ENCODE measurements around the gene ADAMTS1. TPM values are rescaled to one million over a fixed set of nuclear protein-coding genes. Genes with fewer than 3 reads are reported as not detected.

ADAMTS1 gene
- total and polyA plus RNA-seq, 2 of the 13 experiments (the other 11 are each of a cell fraction or from before 2014, with no cell fraction given) = 0.02 to 0.11 TPM

- Histone ChIP-seq H3K9ac (ENCODE audit: insufficient read depth, low read depth, low read length) (no peak overlapping the region), H3K9me3 (ENCODE audit: low read length) (peaks cover 24% of the 10 kb centered on the region; the same call in 1 of the 2 replicates), H3K27me3 (ENCODE audit: control insufficient read depth in 1 of 2, insufficient read depth in 2 of 2, low read length in 2 of 2) (no peaks in the 10 kb centered on the region), H3K4me3 (replicated peaks in 1 of 3; ENCODE audit: insufficient read depth in 1 of 3, low read depth in 2 of 3, low read length in 3 of 3) (no peak overlapping the region), H2AFZ (ENCODE audit: low read length) (no peak overlapping the region), H3K4me2 (ENCODE audit: low read depth, low read length) (no peak overlapping the region), H3K36me3 (replicated peaks in 1 of 2; ENCODE audit: control insufficient read depth in 1 of 2, insufficient read depth in 2 of 2, low read length in 2 of 2) (no peaks in the 10 kb centered on the region), H4K20me1 (ENCODE audit: insufficient read depth, low read length) (no peaks in the 10 kb centered on the region), H3K79me2 (ENCODE audit: insufficient read depth, low read length) (no peaks in the 10 kb centered on the region), H3K27ac (ENCODE audit: extremely low read length, insufficient read depth, low read length) (no peak overlapping the region), H3K4me1 (ENCODE audit: insufficient read depth, low read length) (no peaks in the 10 kb centered on the region)
- ChIA-PET POLR2A (no interaction called here), CTCF (ENCODE audit: low intra/inter-chr PET ratio, low total read pairs) (no interaction called here)
- DNase-seq (ENCODE audit: low spot score) (no peak), ATAC-seq (no peak), FAIRE-seq (no peak)
- intact Hi-C loops (cut with micrococcal nuclease; ENCODE audit: unreplicated experiment) = no loop called here
- BruUV-seq (replicated peaks) = no TSS peak
- in situ Hi-C loops (cut with HindIII; ENCODE audit: extremely low pct_ligation_motif_present, low pct_unique_long_range_greater_than_20kb) = no loop called here
- WGBS (ENCODE audit: low lambda C conversion rate) = 12% methylated on average over 4 of the region's 4 CpGs
- TF ChIP-seq ZBTB40 (IDR thresholded peaks at IDR 0.05) (no peak), ZBTB40 (CRISPR knock-in tag; IDR thresholded peaks at IDR 0.05) (no peak)
Measured at GRCh38 chr21:26826801-26827200, 18.4 kb downstream of the ADAMTS1 start.

All from HepG2 (cell line).